ENCODE data around the gene OR6B2. TPM values are rescaled to one million over a fixed set of nuclear protein-coding genes. Genes with fewer than 3 reads are reported as not detected.
"Not testable (repeated sequence)": the region's sequence is repeated elsewhere in the genome, so short reads cannot be mapped to it uniquely, and the experiment has no call there.

Gene OR6B2
- total RNA-seq, 2 experiments from 2014 or later: not detected

GRCh38 chr2:240051697-240052096 lies 21.5 kb upstream of the OR6B2 start:
- H3K27me3 Mint-ChIP-seq: peaks cover 54% of the 10 kb centered on the region
- no peak overlapping the region for H3K27ac Mint-ChIP-seq
- H3K4me3 Mint-ChIP-seq: no peak overlapping the region
- no peaks in the 10 kb centered on the region for H3K4me1 Mint-ChIP-seq
- DNase-seq: no peak
- no peaks in the 10 kb centered on the region for H3K9me3 Mint-ChIP-seq
- no peaks in the 10 kb centered on the region for H3K36me3 Mint-ChIP-seq

GRCh38 chr2:240050278-240050677 lies 20.0 kb upstream of the OR6B2 start:
- Mint-ChIP-seq H3K9me3 (no peaks in the 10 kb centered on the region), H3K4me1 (no peaks in the 10 kb centered on the region), H3K36me3 (no peaks in the 10 kb centered on the region), H3K27ac (no peak overlapping the region), H3K4me3 (no peak overlapping the region), H3K27me3 (peaks cover 49% of the 10 kb centered on the region)
- no peak for DNase-seq

GRCh38 chr2:240048237-240048636 lies 18.0 kb upstream of the OR6B2 start:
- Mint-ChIP-seq H3K4me1 (no peaks in the 10 kb centered on the region), H3K9me3 (no peaks in the 10 kb centered on the region), H3K27ac (no peak overlapping the region), H3K4me3 (no peak overlapping the region), H3K27me3 (peaks cover 41% of the 10 kb centered on the region), H3K36me3 (no peaks in the 10 kb centered on the region)
- DNase-seq: no peak

GRCh38 chr2:240045098-240045497 lies 14.9 kb upstream of the OR6B2 start:
- Mint-ChIP-seq H3K27me3 (peaks cover 40% of the 10 kb centered on the region), H3K4me3 (no peak overlapping the region), H3K9me3 (no peaks in the 10 kb centered on the region), H3K4me1 (no peaks in the 10 kb centered on the region), H3K36me3 (no peaks in the 10 kb centered on the region), H3K27ac (no peak overlapping the region)
- DNase-seq: no peak

GRCh38 chr2:240044096-240044495 lies 13.9 kb upstream of the OR6B2 start:
- peaks cover 38% of the 10 kb centered on the region for H3K27me3 Mint-ChIP-seq
- DNase-seq, H3K27ac Mint-ChIP-seq, H3K9me3 Mint-ChIP-seq, H3K4me3 Mint-ChIP-seq, H3K36me3 Mint-ChIP-seq, H3K4me1 Mint-ChIP-seq: not testable (repeated sequence)

- no peaks in the 10 kb centered on the region for H3K4me1 Mint-ChIP-seq
- H3K36me3 Mint-ChIP-seq: no peaks in the 10 kb centered on the region
- no peak overlapping the region for H3K27ac Mint-ChIP-seq
These were observed 13.2 kb upstream of the OR6B2 start for GRCh38 chr2:240043279-240043989.

GRCh38 chr2:240042740-240043139 lies 12.5 kb upstream of the OR6B2 start:
- Mint-ChIP-seq H3K4me3 (no peak overlapping the region), H3K36me3 (no peaks in the 10 kb centered on the region), H3K27ac (no peak overlapping the region), H3K27me3 (peaks cover 29% of the 10 kb centered on the region), H3K9me3 (no peaks in the 10 kb centered on the region), H3K4me1 (no peaks in the 10 kb centered on the region)
- no peak for DNase-seq

More at GRCh38 chr2:240043279-240043989, 13.2 kb upstream of the OR6B2 start:
- Mint-ChIP-seq H3K9me3 (no peaks in the 10 kb centered on the region), H3K27me3 (peaks cover 32% of the 10 kb centered on the region), H3K4me3 (no peak overlapping the region)
- no peak for DNase-seq

GRCh38 chr2:240041363-240041762 lies 11.1 kb upstream of the OR6B2 start:
- no peaks in the 10 kb centered on the region for H3K4me1 Mint-ChIP-seq
- H3K36me3 Mint-ChIP-seq: no peaks in the 10 kb centered on the region
- H3K27me3 Mint-ChIP-seq: peaks cover 20% of the 10 kb centered on the region

GRCh38 chr2:240037358-240037757 lies 7.1 kb upstream of the OR6B2 start:
- Mint-ChIP-seq H3K4me3 (no peak overlapping the region), H3K27ac (no peak overlapping the region), H3K27me3 (peaks cover 23% of the 10 kb centered on the region), H3K4me1 (no peaks in the 10 kb centered on the region), H3K36me3 (no peaks in the 10 kb centered on the region), H3K9me3 (no peaks in the 10 kb centered on the region)
- no peak for DNase-seq

More at GRCh38 chr2:240041363-240041762, 11.1 kb upstream of the OR6B2 start:
- no peak overlapping the region for H3K4me3 Mint-ChIP-seq
- H3K27ac Mint-ChIP-seq: no peak overlapping the region
- no peaks in the 10 kb centered on the region for H3K9me3 Mint-ChIP-seq
- DNase-seq: no peak

GRCh38 chr2:240033330-240033678 lies 3.1 kb upstream of the OR6B2 start:
- H3K9me3 Mint-ChIP-seq: no peaks in the 10 kb centered on the region
- H3K4me1 Mint-ChIP-seq: no peaks in the 10 kb centered on the region
- no peak overlapping the region for H3K4me3 Mint-ChIP-seq
- H3K27me3 Mint-ChIP-seq: peaks cover 27% of the 10 kb centered on the region
- H3K27ac Mint-ChIP-seq: no peak overlapping the region
- no peak for DNase-seq
- H3K36me3 Mint-ChIP-seq: no peaks in the 10 kb centered on the region

GRCh38 chr2:240032406-240033329 lies 2.4 kb upstream of the OR6B2 start:
- no peak overlapping the region for H3K27ac Mint-ChIP-seq

GRCh38 chr2:240024766-240025165 lies 5.5 kb downstream of the OR6B2 start:
- Mint-ChIP-seq H3K36me3 (peaks cover 11% of the 10 kb centered on the region), H3K4me1 (peaks cover 13% of the 10 kb centered on the region), H3K9me3 (no peaks in the 10 kb centered on the region), H3K4me3 (peak overlapping the region; percentile 95), H3K27ac (peak overlapping the region; percentile 95), H3K27me3 (no peaks in the 10 kb centered on the region)
- peak; percentile 26 for DNase-seq

More at GRCh38 chr2:240032406-240033329, 2.4 kb upstream of the OR6B2 start:
- Mint-ChIP-seq H3K4me1 (no peaks in the 10 kb centered on the region), H3K27me3 (peaks cover 27% of the 10 kb centered on the region), H3K9me3 (no peaks in the 10 kb centered on the region), H3K36me3 (no peaks in the 10 kb centered on the region), H3K4me3 (no peak overlapping the region)
- DNase-seq: no peak

GRCh38 chr2:240023792-240024191 lies 6.4 kb downstream of the OR6B2 start:
- Mint-ChIP-seq H3K27ac (peak overlapping the region; percentile 95), H3K27me3 (no peaks in the 10 kb centered on the region)

GRCh38 chr2:240021488-240022104 lies 8.6 kb downstream of the OR6B2 start:
- H3K4me1 Mint-ChIP-seq: peaks cover 13% of the 10 kb centered on the region
- peak; percentile 65 for DNase-seq
- no peaks in the 10 kb centered on the region for H3K9me3 Mint-ChIP-seq
- H3K4me3 Mint-ChIP-seq: no peak overlapping the region
- no peaks in the 10 kb centered on the region for H3K27me3 Mint-ChIP-seq
- peaks cover 24% of the 10 kb centered on the region for H3K36me3 Mint-ChIP-seq
- H3K27ac Mint-ChIP-seq: no peak overlapping the region

More at GRCh38 chr2:240023792-240024191, 6.4 kb downstream of the OR6B2 start:
- Mint-ChIP-seq H3K4me3 (peak overlapping the region; percentile 95), H3K36me3 (peaks cover 14% of the 10 kb centered on the region), H3K9me3 (no peaks in the 10 kb centered on the region), H3K4me1 (peaks cover 13% of the 10 kb centered on the region)
- no peak for DNase-seq
